Activated naive CD8-positive, alpha-beta T cell treated with anti-CD3 and anti-CD28 coated beads, Interleukin-2, amount 10 ng/mL, durations not matched to agents 7 days and 5 days (primary cell): ENCODE measurements around the gene SLX9. TPM values are rescaled to one million over a fixed set of nuclear protein-coding genes. Genes with fewer than 3 reads are reported as not detected.

ENCODE experiments used
- ATAC-seq: fragments of 150-1000 bp; cut with Tn5 transposase; one replicate; pipeline ENCODE4 v1.10.0; 2021; ENCODE audit warnings: low read depth, moderate library complexity
- POLR2A ChIA-PET: fragments of 350-600 bp; sonication (Branson Sonifier 250); formaldehyde crosslinking; loops from one replicate; lab custom pipeline; 2021; ENCODE audit warnings: antibody characterized with exemption; lab: Charles Lee
- DNase-seq: peaks from one replicate; pipeline ENCODE4 v3.0.0; 2021
- H3K27ac Mint-ChIP-seq: one replicate; pipeline ENCODE4 v1.8.0; 2022; ENCODE audit warnings: mild to moderate bottlenecking, mixed read lengths
- H3K27me3 Mint-ChIP-seq: one replicate; pipeline ENCODE4 v1.8.0; 2022; ENCODE audit warnings: mild to moderate bottlenecking, moderate library complexity, mixed read lengths
- H3K36me3 Mint-ChIP-seq: one replicate; pipeline ENCODE4 v1.8.0; 2021; ENCODE audit warnings: mild to moderate bottlenecking, mixed read lengths
- H3K4me1 Mint-ChIP-seq: one replicate; pipeline ENCODE4 v1.8.0; 2021; ENCODE audit warnings: mixed read lengths
- H3K4me3 Mint-ChIP-seq: one replicate; pipeline ENCODE4 v1.8.0; 2022; ENCODE audit warnings: mild to moderate bottlenecking, moderate library complexity, mixed read lengths
- H3K9me3 Mint-ChIP-seq: one replicate; pipeline ENCODE4 v1.8.0; 2021; ENCODE audit warnings: mixed read lengths
- total RNA-seq, 2 experiments: library from RNA; stranded (reverse); gene quantifications; one replicate each; pipeline ENCODE4 v1.2.3, GENCODE V29; 2021

The SLX9 gene
- total RNA-seq = 10 to 100 TPM; 44.2 to 44.3 TPM

DNA sequence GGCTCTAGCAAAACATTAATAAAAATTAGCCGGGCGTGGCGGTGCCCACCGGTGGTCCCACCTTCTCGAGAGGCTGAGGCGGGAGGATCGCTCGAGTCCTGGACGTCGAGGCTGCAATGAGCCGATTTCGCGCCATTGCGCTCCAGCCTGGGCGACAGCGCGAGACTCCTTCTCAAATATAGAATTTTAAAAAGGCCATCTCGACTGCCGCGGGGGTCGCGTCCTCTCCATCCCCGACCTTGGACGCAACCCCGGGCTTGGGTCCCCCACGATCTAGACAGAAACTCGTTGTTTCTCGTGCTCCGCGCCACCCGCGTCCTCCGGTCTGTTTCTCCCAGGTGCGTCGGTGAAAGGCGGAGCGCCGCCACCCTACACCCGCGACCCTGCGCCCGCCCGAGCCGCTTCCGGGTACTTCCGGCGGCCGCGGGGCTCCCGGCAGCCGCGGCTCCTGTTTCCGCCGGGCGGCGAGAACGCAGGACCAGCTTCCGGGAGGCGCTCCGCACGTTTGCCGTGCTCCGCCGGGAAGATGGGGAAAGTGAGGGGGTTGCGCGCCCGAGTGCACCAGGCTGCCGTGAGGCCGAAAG lies at the start of gene SLX9:
Gene SLX9 (plus strand): TSS at position 498 of the 584 bp plus-strand sequence. CDS start 29 bp downstream, at position 527.
- POLR2A ChIA-PET = interaction anchor here (0.7 to 1.5 kb wide), 7 partner anchors 8 to 213 kb away, joined by 3 to 6 read pairs (median 3); no protein-coding TSS in a partner anchor
- Mint-ChIP-seq H3K36me3 (peaks cover 11% of the 10 kb centered on the region), H3K9me3 (no peaks in the 10 kb centered on the region), H3K4me3 (peak within 1 kb of the TSS; percentile 88), H3K27me3 (no peaks in the 10 kb centered on the region), H3K4me1 (peaks cover 36% of the 10 kb centered on the region), H3K27ac (peak within 1 kb of the TSS; percentile 82)
- ATAC-seq (peak; percentile 86), DNase-seq (peak; percentile 89)

DNA sequence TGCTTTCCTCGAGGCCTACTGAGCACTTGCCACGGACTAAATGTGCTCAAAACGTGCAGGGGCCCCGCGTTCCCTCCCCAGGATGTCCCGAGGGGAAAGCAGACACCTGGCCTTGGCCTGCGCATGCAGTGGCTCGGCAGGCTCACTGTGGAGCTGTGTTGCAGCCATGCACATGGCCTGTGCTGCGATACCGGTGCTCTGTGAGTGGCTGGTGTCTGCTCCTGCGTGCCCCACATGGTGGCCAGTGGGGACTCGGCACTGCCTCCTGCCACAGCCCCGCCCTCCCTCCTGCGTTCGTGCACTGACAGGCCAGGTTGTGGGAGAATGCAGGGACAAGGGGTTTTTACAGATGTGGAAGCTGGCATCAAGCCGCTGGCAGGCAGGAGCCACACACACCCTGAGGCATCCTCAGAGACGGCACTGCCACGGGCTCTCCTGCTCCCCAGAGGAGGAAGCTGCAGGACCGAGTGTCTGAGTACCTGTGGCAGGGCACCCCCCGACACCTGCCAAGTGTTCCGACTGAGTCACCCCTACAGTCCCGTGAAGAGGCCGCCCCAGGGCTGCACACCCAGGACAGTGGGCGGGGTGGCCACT lies 49.4 kb upstream of the SLX9 start:
- ATAC-seq = no peak
- H3K4me3 Mint-ChIP-seq = no peak overlapping the region
- no peaks in the 10 kb centered on the region for H3K9me3 Mint-ChIP-seq
- no peaks in the 10 kb centered on the region for H3K27me3 Mint-ChIP-seq
- POLR2A ChIA-PET = interaction anchor here (0.9 kb wide), 1 partner anchor 9 kb away, joined by 3 read pairs; no protein-coding TSS in a partner anchor
- H3K4me1 Mint-ChIP-seq = peaks cover 10% of the 10 kb centered on the region
- peaks cover 9% of the 10 kb centered on the region for H3K36me3 Mint-ChIP-seq
- DNase-seq = no peak
- H3K27ac Mint-ChIP-seq = no peak overlapping the region

- no peak for ATAC-seq
- Mint-ChIP-seq H3K27me3 (no peaks in the 10 kb centered on the region), H3K4me3 (no peak overlapping the region), H3K4me1 (peaks cover 8% of the 10 kb centered on the region), H3K9me3 (no peaks in the 10 kb centered on the region), H3K36me3 (peaks cover 10% of the 10 kb centered on the region), H3K27ac (no peak overlapping the region)
- no peak for DNase-seq
- POLR2A ChIA-PET = interaction anchor here (0.9 kb wide), 1 partner anchor 10 kb away, joined by 3 read pairs; no protein-coding TSS in a partner anchor
These were observed 48.8 kb upstream of the SLX9 start for GRCh38 chr21:44890961-44891541.

GRCh38 chr21:44891631-44892031 lies 48.2 kb upstream of the SLX9 start:
- H3K36me3 Mint-ChIP-seq = peaks cover 11% of the 10 kb centered on the region
- DNase-seq (no peak), ATAC-seq (no peak)
- H3K27me3 Mint-ChIP-seq = no peaks in the 10 kb centered on the region
- H3K9me3 Mint-ChIP-seq = no peaks in the 10 kb centered on the region
- no peak overlapping the region for H3K27ac Mint-ChIP-seq
- no peak overlapping the region for H3K4me3 Mint-ChIP-seq
- POLR2A ChIA-PET = interaction anchor here (0.6 to 3.3 kb wide), 3 partner anchors 23 to 36 kb away, joined by 3 to 12 read pairs (median 6); no protein-coding TSS in a partner anchor
- peaks cover 7% of the 10 kb centered on the region for H3K4me1 Mint-ChIP-seq

DNA sequence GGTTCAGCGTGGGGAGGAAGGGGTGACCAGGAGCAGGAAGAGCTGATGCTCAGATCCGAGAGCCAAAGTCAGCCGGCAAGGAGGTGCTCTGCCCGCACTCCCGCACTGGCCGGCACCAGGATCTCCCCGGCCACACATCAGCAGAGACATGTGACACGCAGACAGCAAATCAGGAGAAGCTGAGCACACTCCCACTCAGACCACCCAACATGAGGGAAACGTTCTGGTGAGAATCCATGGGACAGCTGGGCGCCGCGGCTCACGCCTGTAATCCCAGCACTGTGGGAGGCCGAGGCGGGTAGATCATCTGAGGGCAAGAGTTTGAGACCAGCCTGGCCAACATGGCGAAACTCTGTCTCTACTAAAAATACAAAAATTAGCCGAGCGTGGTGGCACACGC lies 47.7 kb upstream of the SLX9 start:
- DNase-seq = no peak
- H3K36me3 Mint-ChIP-seq = peaks cover 11% of the 10 kb centered on the region
- no peak overlapping the region for H3K4me3 Mint-ChIP-seq
- POLR2A ChIA-PET = interaction anchor here (0.6 to 3.3 kb wide), 5 partner anchors 15 to 40 kb away, joined by 3 to 12 read pairs (median 6); no protein-coding TSS in a partner anchor
- H3K9me3 Mint-ChIP-seq = no peaks in the 10 kb centered on the region
- peaks cover 7% of the 10 kb centered on the region for H3K4me1 Mint-ChIP-seq
- H3K27ac Mint-ChIP-seq = no peak overlapping the region
- H3K27me3 Mint-ChIP-seq = no peaks in the 10 kb centered on the region
- no peak for ATAC-seq

- POLR2A ChIA-PET = interaction anchor here (0.6 to 3.3 kb wide), 6 partner anchors 14 to 39 kb away, joined by 3 to 12 read pairs (median 6); no protein-coding TSS in a partner anchor
- DNase-seq (peak; percentile 85), ATAC-seq (peak; percentile 79)
- no peaks in the 10 kb centered on the region for H3K9me3 Mint-ChIP-seq
- H3K4me1 Mint-ChIP-seq = peaks cover 7% of the 10 kb centered on the region
- peak overlapping the region; percentile 67 for H3K27ac Mint-ChIP-seq
- H3K27me3 Mint-ChIP-seq = no peaks in the 10 kb centered on the region
- H3K36me3 Mint-ChIP-seq = peaks cover 11% of the 10 kb centered on the region
- H3K4me3 Mint-ChIP-seq = no peak overlapping the region
These were observed 47.1 kb upstream of the SLX9 start for GRCh38 chr21:44892536-44893277.

DNA sequence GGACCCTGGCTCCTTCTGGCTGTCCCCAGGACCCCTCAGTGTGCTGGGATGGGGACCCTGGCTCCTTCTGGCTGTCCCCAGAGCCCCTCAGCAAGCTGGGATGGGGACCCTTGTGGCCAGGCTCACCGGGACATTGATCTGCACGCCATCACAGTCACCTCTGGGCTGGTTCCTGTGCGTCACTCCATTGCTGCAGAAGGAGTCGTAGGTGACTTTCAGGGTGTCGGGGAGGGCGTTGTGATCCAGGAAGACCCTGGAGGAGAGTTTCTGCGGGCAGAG lies 46.6 kb upstream of the SLX9 start:
- POLR2A ChIA-PET = interaction anchor here (1.1 to 4.8 kb wide), 3 partner anchors 21 to 40 kb away, joined by 4 to 27 read pairs (median 12); no protein-coding TSS in a partner anchor
- Mint-ChIP-seq H3K36me3 (peaks cover 11% of the 10 kb centered on the region), H3K4me1 (peaks cover 7% of the 10 kb centered on the region), H3K27ac (no peak overlapping the region), H3K27me3 (no peaks in the 10 kb centered on the region), H3K9me3 (no peaks in the 10 kb centered on the region), H3K4me3 (no peak overlapping the region)
- DNase-seq (no peak), ATAC-seq (no peak)

DNA sequence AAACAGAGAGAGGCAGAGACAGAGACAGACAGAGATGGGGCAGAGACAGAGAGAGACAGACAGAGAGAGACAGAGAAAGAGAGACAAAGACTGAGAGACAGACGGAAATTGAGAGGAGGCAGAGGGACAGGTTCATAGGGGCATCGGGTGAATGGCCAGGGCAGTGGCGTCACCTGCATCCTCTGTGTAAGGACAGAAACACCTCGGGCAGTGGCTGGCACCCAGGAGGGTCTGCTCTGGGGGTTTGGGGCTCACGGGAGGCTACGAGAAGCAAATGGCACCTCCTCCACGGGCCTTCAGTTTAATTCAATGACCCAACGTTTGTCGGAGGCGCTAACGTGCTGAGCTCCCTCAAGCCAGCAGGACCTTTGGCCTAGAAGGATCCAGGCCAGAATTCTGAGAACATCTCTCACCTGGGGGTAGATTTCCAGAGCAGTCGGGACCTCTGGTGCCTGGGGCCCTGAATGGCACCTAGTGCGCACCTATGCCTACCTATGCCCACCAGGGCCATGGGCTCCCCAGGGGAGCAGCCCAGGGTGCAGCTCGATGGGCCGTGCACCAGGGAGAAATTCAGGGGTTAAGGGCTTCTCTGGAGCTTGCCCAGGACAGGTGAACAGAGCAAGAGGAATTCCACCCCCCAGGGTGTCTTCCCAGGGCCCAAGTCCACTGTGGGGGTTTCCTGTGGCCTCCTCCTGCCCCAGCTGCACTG lies 45.7 kb upstream of the SLX9 start:
- Mint-ChIP-seq H3K4me1 (peaks cover 7% of the 10 kb centered on the region), H3K36me3 (peaks cover 15% of the 10 kb centered on the region)
- POLR2A ChIA-PET = interaction anchor here (0.8 to 4.8 kb wide), 4 partner anchors 20 to 39 kb away, joined by 4 to 27 read pairs (median 8); no protein-coding TSS in a partner anchor

GRCh38 chr21:44894687-44895302 lies 45.0 kb upstream of the SLX9 start:
- H3K4me1 Mint-ChIP-seq = peaks cover 7% of the 10 kb centered on the region
- ATAC-seq (no peak), DNase-seq (no peak)
- peaks cover 17% of the 10 kb centered on the region for H3K36me3 Mint-ChIP-seq
- no peak overlapping the region for H3K4me3 Mint-ChIP-seq
- POLR2A ChIA-PET = interaction anchor here (0.8 to 4.8 kb wide), 3 partner anchors 19 to 38 kb away, joined by 5 to 27 read pairs (median 12); no protein-coding TSS in a partner anchor
- H3K27ac Mint-ChIP-seq = no peak overlapping the region
- no peaks in the 10 kb centered on the region for H3K9me3 Mint-ChIP-seq
- no peaks in the 10 kb centered on the region for H3K27me3 Mint-ChIP-seq

More for the DNA sequence above, 45.7 kb upstream of the SLX9 start:
- Mint-ChIP-seq H3K4me3 (no peak overlapping the region), H3K27me3 (no peaks in the 10 kb centered on the region), H3K27ac (peak overlapping the region; percentile 53), H3K9me3 (no peaks in the 10 kb centered on the region)
- no peak for DNase-seq
- ATAC-seq = no peak

GRCh38 chr21:44895859-44896258 lies 44.0 kb upstream of the SLX9 start:
- no peaks in the 10 kb centered on the region for H3K9me3 Mint-ChIP-seq
- H3K27ac Mint-ChIP-seq = no peak overlapping the region
- no peak for ATAC-seq
- H3K36me3 Mint-ChIP-seq = peaks cover 17% of the 10 kb centered on the region
- DNase-seq = no peak
- H3K4me1 Mint-ChIP-seq = peaks cover 7% of the 10 kb centered on the region
- H3K4me3 Mint-ChIP-seq = no peak overlapping the region
- no peaks in the 10 kb centered on the region for H3K27me3 Mint-ChIP-seq
- POLR2A ChIA-PET = interaction anchor here (4.8 kb wide), 1 partner anchor 37 kb away, joined by 27 read pairs; no protein-coding TSS in a partner anchor

- DNase-seq (no peak), ATAC-seq (no peak)
- POLR2A ChIA-PET = interaction anchor here (4.8 kb wide), 1 partner anchor 36 kb away, joined by 27 read pairs; no protein-coding TSS in a partner anchor
- Mint-ChIP-seq H3K4me3 (no peak overlapping the region), H3K4me1 (peaks cover 8% of the 10 kb centered on the region), H3K27ac (no peak overlapping the region), H3K9me3 (no peaks in the 10 kb centered on the region), H3K27me3 (no peaks in the 10 kb centered on the region), H3K36me3 (peaks cover 20% of the 10 kb centered on the region)
These were observed 43.1 kb upstream of the SLX9 start for GRCh38 chr21:44896561-44897286.
